SK-N-SH (cell line): ENCODE results near the gene P2RY13. TPM values are rescaled to one million over a fixed set of nuclear protein-coding genes. Genes with fewer than 3 reads are reported as not detected.

Experiments
- CTCF ChIA-PET: fragments of 300-600, 350-600 bp; formaldehyde crosslinking; extraction: SDS; loops from one replicate; lab custom pipeline; 2021; lab: Yijun Ruan, JAX
- POLR2A ChIA-PET: fragments of 350-600 bp; sonication (Branson Sonifier 250); formaldehyde crosslinking; extraction: SDS; loops from one replicate; lab custom pipeline; 2020; ENCODE audit warnings: antibody characterized with exemption, inconsistent platforms; lab: Yijun Ruan, JAX
- DNase-seq: peaks from one replicate; pipeline ENCODE4 v3.0.0; 2012
- H2AFZ ChIP-seq: fragments of 200-600 bp; sonication (generic); 2 replicates; pipeline ENCODE4 v1.8.1; 2016; ENCODE audit warnings: antibody characterized with exemption, mild to moderate bottlenecking, low read depth
- H3F3A ChIP-seq: fragments of 200-600 bp; sonication (generic); replicated peaks from 2 replicates; pipeline ENCODE3; 2016; ENCODE audit warnings: antibody characterized with exemption, mild to moderate bottlenecking; ENCODE audit not compliant: insufficient read depth
- H3K27ac ChIP-seq, 2 experiments: fragments of 200-500 bp in 1 of 2; fragments of 200-600 bp in 1 of 2; sonication (Bioruptor generic) in 1 of 2; sonication (generic), shearing (Covaris generic) in 1 of 2; 2 replicates each; pipeline versions ENCODE4 v1.5.1 to v1.6.1; 2014 to 2016; ENCODE audit warnings: low read depth in 2 of 2, inconsistent platforms in 1 of 2, low read length in 1 of 2, mild to moderate bottlenecking in 1 of 2, mixed read lengths in 1 of 2
- H3K27me3 ChIP-seq: fragments of 200-600 bp; sonication (generic), shearing (Covaris generic); 2 replicates; pipeline ENCODE4 v1.6.1; 2016; ENCODE audit warnings: mixed run types; ENCODE audit not compliant: insufficient read depth
- H3K36me3 ChIP-seq, 2 experiments: fragments of 200-500 bp in 1 of 2; fragments of 200-600 bp in 1 of 2; sonication (Bioruptor generic) in 1 of 2; sonication (generic) in 1 of 2; replicated peaks in 1 of 2; 2 replicates each; pipeline versions ENCODE3 to v1.5.1; 2014 to 2016; ENCODE audit warnings: low read length in 1 of 2, mild to moderate bottlenecking in 1 of 2; ENCODE audit not compliant: insufficient read depth in 2 of 2, control insufficient read depth in 1 of 2
- H3K4me1 ChIP-seq, 2 experiments: fragments of 200-500 bp in 1 of 2; fragments of 200-600 bp in 1 of 2; sonication (Bioruptor generic) in 1 of 2; sonication (generic), shearing (Covaris generic) in 1 of 2; 2 replicates each; pipeline versions ENCODE4 v1.5.1 to v1.6.1; 2014 to 2016; ENCODE audit warnings: low read depth in 1 of 2, low read length in 1 of 2, mixed run types in 1 of 2; ENCODE audit not compliant: insufficient read depth in 2 of 2, control insufficient read depth in 1 of 2
- H3K4me2 ChIP-seq: fragments of 200-600 bp; sonication (generic), shearing (Covaris generic); 2 replicates; pipeline ENCODE4 v1.6.1; 2017; ENCODE audit warnings: mixed run types
- H3K4me3 ChIP-seq, 2 experiments: fragments of 200-500 bp in 1 of 2; fragments of 200-600 bp in 1 of 2; sonication (Bioruptor generic) in 1 of 2; sonication (generic), shearing (Covaris generic) in 1 of 2; 2 replicates each; pipeline versions ENCODE4 v1.5.1 to v1.8.1; 2014 to 2016; ENCODE audit warnings: low read depth in 2 of 2, inconsistent platforms in 1 of 2, low read length in 1 of 2, mild to moderate bottlenecking in 1 of 2, mixed read lengths in 1 of 2, moderate library complexity in 1 of 2
- H3K79me2 ChIP-seq: fragments of 200-600 bp; sonication (generic); 2 replicates; pipeline ENCODE4 v1.8.1; 2017; ENCODE audit warnings: mild to moderate bottlenecking; ENCODE audit not compliant: insufficient read depth
- H3K9ac ChIP-seq: fragments of 200-600 bp; sonication (generic); 2 replicates; pipeline ENCODE4 v1.6.1; 2017; ENCODE audit warnings: mixed run types
- H3K9me2 ChIP-seq: fragments of 200-600 bp; sonication (generic); 2 replicates; pipeline ENCODE4 v1.6.1; 2017; ENCODE audit warnings: mixed run types
- H3K9me3 ChIP-seq: fragments of 200-600 bp; sonication (generic); 2 replicates; pipeline ENCODE4 v1.6.1; 2017; ENCODE audit warnings: mixed run types, mild to moderate bottlenecking, moderate library complexity
- H4K20me1 ChIP-seq: fragments of 200-600 bp; sonication (generic); 2 replicates; pipeline ENCODE4 v1.6.1; 2017; ENCODE audit warnings: mild to moderate bottlenecking, mixed run types; ENCODE audit not compliant: insufficient read depth
- CHD2 ChIP-seq: fragments of 150-350 bp; IDR thresholded peaks from 2 replicates; pipeline ENCODE4 v1.6.1; 2018; ENCODE audit warnings: low read length; ENCODE audit not compliant: partially characterized antibody
- CTCF ChIP-seq: fragments of 200-600 bp; sonication (generic); IDR thresholded peaks from 2 replicates; pipeline ENCODE4 v1.6.1; 2017; ENCODE audit warnings: antibody characterized with exemption, mild to moderate bottlenecking, moderate library complexity
- ELF1 ChIP-seq: IDR thresholded peaks from 2 replicates; pipeline ENCODE4 v1.4.0; 2012
- EP300 ChIP-seq, 2 experiments: IDR thresholded peaks; 2 replicates each; pipeline versions ENCODE4 v1.4.0 to v1.6.1; 2012; ENCODE audit warnings: borderline replicate concordance in 1 of 2, low read depth in 1 of 2, low read length in 1 of 2
- FOSL2 ChIP-seq: IDR thresholded peaks from 2 replicates; pipeline ENCODE4 v1.4.0; 2012; ENCODE audit warnings: low read depth, mild to moderate bottlenecking, moderate library complexity, borderline replicate concordance
- GABPA ChIP-seq: IDR thresholded peaks from 2 replicates; pipeline ENCODE4 v1.4.0; 2012; ENCODE audit warnings: low read depth, mild to moderate bottlenecking
- JUND ChIP-seq: IDR thresholded peaks from 2 replicates; pipeline ENCODE4 v1.4.0; 2012
- MAX ChIP-seq: IDR thresholded peaks from 2 replicates; pipeline ENCODE4 v1.4.0; 2012; ENCODE audit warnings: low read depth
- MXI1 ChIP-seq: IDR thresholded peaks from 2 replicates; pipeline ENCODE4 v1.6.1; 2012; ENCODE audit warnings: mild to moderate bottlenecking, low read depth, low read length, improper control_type of control experiment
- NFIC ChIP-seq: IDR thresholded peaks from 2 replicates; pipeline ENCODE4 v1.4.0; 2012; ENCODE audit warnings: borderline replicate concordance
- PBX3 ChIP-seq: IDR thresholded peaks from 2 replicates; pipeline ENCODE4; 2012
- RAD21 ChIP-seq: IDR thresholded peaks from 2 replicates; pipeline ENCODE4 v1.6.1; 2012; ENCODE audit warnings: mild to moderate bottlenecking, low read length
- REST ChIP-seq: IDR thresholded peaks from 2 replicates; pipeline ENCODE4 v1.6.1; 2012; ENCODE audit warnings: mild to moderate bottlenecking, low read depth, low read length, moderate library complexity
- RFX5 ChIP-seq: IDR thresholded peaks from 2 replicates; pipeline ENCODE4 v1.6.1; 2012; ENCODE audit warnings: mild to moderate bottlenecking, improper control_type of control experiment, low read length
- SMC3 ChIP-seq: IDR thresholded peaks from 2 replicates; pipeline ENCODE4 v1.6.1; 2012; ENCODE audit warnings: low read depth, low read length, improper control_type of control experiment
- TAF1 ChIP-seq: IDR thresholded peaks from 2 replicates; pipeline ENCODE4 v1.6.1; 2012; ENCODE audit warnings: low read depth, mild to moderate bottlenecking, low read length, moderate library complexity, borderline replicate concordance
- TCF12 ChIP-seq: IDR thresholded peaks from 2 replicates; pipeline ENCODE4 v1.4.0; 2012
- USF1 ChIP-seq: IDR thresholded peaks from 2 replicates; pipeline ENCODE4 v1.4.0; 2012; ENCODE audit warnings: low read depth, borderline replicate concordance
- USF2 ChIP-seq: fragments of 150-350 bp; IDR thresholded peaks from 2 replicates; pipeline ENCODE4 v1.6.1; 2017; ENCODE audit warnings: antibody characterized with exemption, low read length, low read depth, borderline replicate concordance
- YY1 ChIP-seq: IDR thresholded peaks from 2 replicates; pipeline ENCODE4 v1.4.0; 2012; ENCODE audit warnings: low read depth, mild to moderate bottlenecking
- WGBS: methylation state at CpG from one replicate; pipeline ENCODE4 v1.1.6; 2017; ENCODE audit warnings: low lambda C conversion rate; 5-methylcytosine and 5-hydroxymethylcytosine counted together
- polyA plus RNA-seq, 3 experiments: library from polyadenylated mRNA; depleted of rRNA; stranded (reverse); fragments of >200 nt; gene quantifications; 2 replicates each; pipeline ENCODE4 v1.2.3, GENCODE V29; 2012

Gene P2RY13
- polyA plus RNA-seq, 1 of the 3 experiments (the other 2 are of a cell fraction): not detected

- ChIA-PET POLR2A (no interaction called here), CTCF (interaction anchor here (0.6 kb wide), 1 partner anchor 115 kb away, joined by 3 read pairs; no protein-coding TSS in a partner anchor)
- Histone ChIP-seq H3K9me3 (no peaks in the 10 kb centered on the region), H4K20me1 (no peaks in the 10 kb centered on the region), H3K27me3 (peaks cover 14% of the 10 kb centered on the region; the same call in 1 of the 2 replicates), H2AFZ (no peak overlapping the region), H3K79me2 (no peaks in the 10 kb centered on the region), H3K9ac (no peak overlapping the region), H3K4me3 (no peak overlapping the region), H3K36me3 (no peaks in the 10 kb centered on the region), H3F3A (no peaks in the 10 kb centered on the region), H3K9me2 (no peaks in the 10 kb centered on the region), H3K4me1 (peaks cover 0 to 2% of the 10 kb centered on the region in 2 experiments; a peak in 1 of 4 replicates), H3K4me2 (no peak overlapping the region), H3K27ac (no peak overlapping the region)
- no peak for DNase-seq
- 69% methylated on average over 1 of the region's 1 CpG for WGBS
- TF ChIP-seq GABPA (no peak), ELF1 (no peak), USF2 (no peak), RAD21 (no peak), USF1 (no peak), RFX5 (no peak), EP300 (IDR thresholded peaks at IDR 0.05; ENCODE audit: borderline replicate concordance in 1 of 2, low read depth in 1 of 2, low read length in 1 of 2) (no peak), CHD2 (no peak), TAF1 (no peak), PBX3 (no peak), FOSL2 (no peak), CTCF (no peak), TCF12 (no peak), SMC3 (no peak), REST (no peak), JUND (no peak), MAX (no peak), MXI1 (no peak), YY1 (no peak), NFIC (no peak)
Measured at GRCh38 chr3:151351219-151351618, 21.9 kb upstream of the P2RY13 start.
